ENCODE measurements around the gene C1QC.

C1QC gene

GRCh38 chr1:22680726-22681125 lies 37.3 kb downstream of the C1QC start:
- DNase-seq (ENCODE audit: low read depth in 2 of 2), result no peak

DNA sequence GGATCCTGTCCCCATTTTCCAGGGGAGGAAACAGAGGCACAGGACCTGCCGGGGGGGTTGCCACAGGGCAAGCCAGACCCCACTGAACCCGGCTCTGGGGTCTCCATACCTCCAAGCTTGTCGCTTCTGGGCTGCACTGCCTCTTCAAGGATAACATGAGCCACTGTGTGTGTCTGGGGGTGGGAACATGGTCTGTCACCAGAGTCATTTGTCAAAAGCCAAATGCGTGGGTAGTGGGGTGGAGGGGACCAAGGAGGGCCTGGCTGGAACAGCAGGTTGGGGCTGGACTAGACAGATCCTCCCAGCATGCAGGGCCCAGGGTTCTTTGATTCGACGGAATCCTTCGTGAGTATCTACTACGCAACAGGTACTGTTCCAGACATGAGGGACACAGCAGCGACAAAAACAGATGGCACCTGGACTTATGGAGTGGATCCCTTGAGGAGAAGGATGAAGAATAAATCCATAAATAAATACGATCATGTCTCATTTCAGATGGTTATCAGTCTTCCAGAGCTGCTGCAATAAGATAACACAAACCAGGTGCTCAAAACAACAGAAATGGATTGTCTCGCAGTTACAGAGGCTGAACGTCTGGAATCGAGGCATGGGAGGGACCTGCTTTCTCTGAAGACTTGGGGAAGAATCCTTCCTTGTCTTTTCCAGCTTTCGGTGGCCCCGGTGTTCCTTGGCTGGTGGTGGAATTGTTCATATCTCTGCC lies 38.3 kb downstream of the C1QC start:
- DNase-seq (ENCODE audit: low read depth in 2 of 2), result no peak

DNA sequence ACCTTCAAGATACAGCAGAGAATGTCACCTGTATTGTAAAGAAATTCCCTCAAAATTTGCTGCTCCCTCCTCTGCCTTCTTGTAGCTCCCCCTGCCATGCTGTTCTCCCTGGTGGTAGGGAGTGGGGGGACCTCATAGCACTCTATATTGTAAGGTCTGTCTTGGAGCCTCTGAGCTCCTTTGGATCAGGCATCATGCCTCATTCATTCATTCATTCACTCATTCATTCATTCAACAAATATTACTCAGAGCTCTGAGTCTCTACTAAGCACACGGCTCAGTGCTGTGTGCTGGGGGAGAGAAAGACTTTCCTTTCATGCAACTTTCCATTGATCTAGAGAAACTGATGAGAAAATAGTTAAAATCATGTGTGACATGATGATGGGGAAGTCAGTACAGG lies 40.1 kb downstream of the C1QC start:
- DNase-seq (ENCODE audit: low read depth in 2 of 2), result no peak

GRCh38 chr1:22685591-22686059 lies 42.2 kb downstream of the C1QC start:
- DNase-seq (ENCODE audit: low read depth in 2 of 2), result no peak

GRCh38 chr1:22687191-22687590 lies 43.8 kb downstream of the C1QC start:
- no peak for DNase-seq (ENCODE audit: low read depth in 2 of 2)

- DNase-seq (ENCODE audit: low read depth in 2 of 2), result no peak
Observed at GRCh38 chr1:22688466-22688865, 45.0 kb downstream of the C1QC start.

DNA sequence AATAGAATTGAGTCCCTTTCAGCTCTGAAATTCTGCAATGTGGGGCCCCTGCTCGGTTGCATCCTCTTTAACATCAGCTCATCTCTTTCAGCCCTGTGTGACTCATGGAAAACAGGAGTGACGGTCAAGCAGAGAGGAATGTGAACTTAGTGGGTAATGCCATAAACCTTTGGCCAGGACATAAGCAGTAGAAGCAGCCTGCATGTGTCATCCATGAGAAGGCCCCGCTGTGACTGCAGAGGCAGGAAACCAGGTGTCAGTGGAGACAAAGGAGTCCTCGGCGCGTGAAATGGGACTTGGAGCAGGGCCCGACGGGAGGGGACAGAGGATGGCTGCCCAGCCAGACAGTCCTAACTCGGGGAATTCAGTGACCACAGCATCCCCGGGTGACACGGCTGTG lies 46.1 kb downstream of the C1QC start:
- no peak for DNase-seq (ENCODE audit: low read depth in 2 of 2)

GRCh38 chr1:22691031-22691753 lies 47.8 kb downstream of the C1QC start:
- no peak for DNase-seq (ENCODE audit: low read depth in 2 of 2)

GRCh38 chr1:22694172-22694571 lies 50.7 kb downstream of the C1QC start:
- no peak for DNase-seq (ENCODE audit: low read depth in 2 of 2)

GRCh38 chr1:22696610-22697009 lies 53.2 kb downstream of the C1QC start:
- DNase-seq (ENCODE audit: low read depth in 2 of 2), result no peak
